Natural killer cell (primary cell): ENCODE measurements around the gene GPR35. TPM values are rescaled to one million over a fixed set of nuclear protein-coding genes. Genes with fewer than 3 reads are reported as not detected.

Experiments used
- ATAC-seq, 3 donors: fragments of 150-1000 bp in 2 of 3; fragments of 200-7000 bp in 1 of 3; cut with Tn5 transposase; 1 replicate in 1 of 3; 2 replicates in 2 of 3; pipeline ENCODE4 v1.10.0; 2021; ENCODE audit warnings: mild to moderate bottlenecking in 2 of 3, moderate library complexity in 2 of 3
- DNase-seq, 2 donors: peaks; one replicate each; pipeline versions ENCODE4 v3.0.0 to v3.0.0-alpha.2; 2013 to 2021; ENCODE audit warnings: mixed read lengths in 1 of 2
- H3K27ac ChIP-seq: one replicate; pipeline ENCODE4 v1.5.1; 2013; ENCODE audit warnings: mild to moderate bottlenecking, low read length
- H3K27me3 ChIP-seq: one replicate; pipeline ENCODE4 v1.6.1; 2013; ENCODE audit warnings: low read length; ENCODE audit not compliant: control insufficient read depth, insufficient read depth
- H3K36me3 ChIP-seq: one replicate; pipeline ENCODE4 v1.6.1; 2013; ENCODE audit warnings: low read length; ENCODE audit not compliant: control insufficient read depth, insufficient read depth
- H3K4me1 ChIP-seq: one replicate; pipeline ENCODE4 v1.6.1; 2013; ENCODE audit warnings: low read length; ENCODE audit not compliant: control insufficient read depth, insufficient read depth
- H3K4me3 ChIP-seq: one replicate; pipeline ENCODE4 v1.5.1; 2013; ENCODE audit warnings: low read length
- H3K9me3 ChIP-seq: one replicate; pipeline ENCODE4 v1.6.1; 2013; ENCODE audit warnings: low read length; ENCODE audit not compliant: control insufficient read depth, insufficient read depth
- H3K27ac Mint-ChIP-seq, 2 donors: one replicate each; pipeline ENCODE4 v1.8.0; 2022; ENCODE audit warnings: mild to moderate bottlenecking in 2 of 2, mixed read lengths in 2 of 2, moderate library complexity in 1 of 2
- H3K27me3 Mint-ChIP-seq, 2 donors: one replicate each; pipeline ENCODE4 v1.8.0; 2022; ENCODE audit warnings: low read depth in 2 of 2, mixed read lengths in 2 of 2
- H3K36me3 Mint-ChIP-seq: one replicate; pipeline ENCODE4 v1.8.0; 2022; ENCODE audit warnings: mixed read lengths
- H3K4me1 Mint-ChIP-seq, 2 donors: one replicate each; pipeline ENCODE4 v1.8.0; 2022; ENCODE audit warnings: mixed read lengths in 2 of 2
- H3K4me3 Mint-ChIP-seq: one replicate; pipeline ENCODE4 v1.8.0; 2022; ENCODE audit warnings: mild to moderate bottlenecking, moderate library complexity, mixed read lengths
- H3K9me3 Mint-ChIP-seq, 2 donors: one replicate each; pipeline ENCODE4 v1.8.0; 2022; ENCODE audit warnings: mixed read lengths in 2 of 2
- WGBS: methylation state at CpG from one replicate; pipeline ENCODE4 v1.1.7; 2013; ENCODE audit warnings: missing lambda C conversion rate; ENCODE audit not compliant: insufficient coverage; 5-methylcytosine and 5-hydroxymethylcytosine counted together
- intact Hi-C: fragments of 100-400 bp; cut with micrococcal nuclease; formaldehyde crosslinking; loops from one replicate; pipeline ENCODE4 v1.14.2; 2022
- total RNA-seq, 4 donors: library from RNA; stranded (reverse); fragments of 120-200 nt in 1 of 4; gene quantifications; one replicate each; pipeline versions ENCODE4 v1.2.3 to v1.2.4, GENCODE V29; 2013 to 2022
- TF ChIP-seq, protein P1 (sequence below): fragments of 200-600 bp; IDR thresholded peaks from one replicate; pipeline ENCODE4 v1.8.0; 2022; ENCODE audit warnings: antibody characterized with exemption

Gene GPR35
- total RNA-seq, 3 donors from 2014 or later (not counting 1 experiment from before 2014, with no cell fraction given): 10.6 to 19.7 (median 15.7) TPM

DNA sequence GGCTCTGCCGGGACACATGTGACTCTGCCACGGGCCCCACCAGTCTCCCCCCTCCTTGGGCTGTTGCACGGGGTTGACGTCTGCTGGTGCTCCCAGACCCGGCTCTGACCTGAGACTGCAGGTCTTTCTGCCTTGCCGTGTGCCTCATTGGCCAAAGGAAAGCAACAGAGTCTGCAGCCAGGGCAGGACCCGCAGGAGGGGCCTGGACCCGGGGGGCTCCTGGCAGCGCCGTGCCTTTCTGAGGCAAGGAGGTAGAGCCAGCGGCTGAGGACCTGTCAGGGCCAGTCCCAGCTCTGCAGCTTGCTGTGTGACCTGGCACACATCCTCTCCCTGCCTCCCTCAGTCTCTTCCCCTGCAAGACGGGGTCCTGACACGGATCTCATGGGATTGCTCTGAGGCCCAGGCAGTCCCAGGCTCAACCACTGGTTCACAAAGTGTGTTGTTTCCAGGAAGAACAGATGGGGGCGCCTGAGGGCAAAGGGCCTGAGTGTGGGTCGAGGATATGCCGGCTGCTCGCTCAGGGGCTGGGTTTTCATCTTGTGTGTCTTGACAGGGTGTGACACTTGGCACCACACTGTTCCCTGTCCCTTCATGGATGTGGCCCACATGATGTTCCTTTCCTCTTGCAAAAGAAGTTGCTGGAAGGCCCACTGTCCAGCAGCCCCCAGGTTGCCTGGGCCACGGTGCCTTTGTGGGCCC is 29.8 kb upstream of the GPR35 start:
- intact Hi-C loops: no loop called here
- H3K4me1 Mint-ChIP-seq: peaks cover 0 to 6% of the 10 kb centered on the region in 2 donors
- peak in 2 of 3 donors; percentile 58 to 74 for ATAC-seq
- H3K9me3 ChIP-seq: no peaks in the 10 kb centered on the region
- no peaks in the 10 kb centered on the region for H3K36me3 Mint-ChIP-seq
- DNase-seq: peak in 1 of 2 donors; percentile 54
- H3K27me3 ChIP-seq: no peaks in the 10 kb centered on the region
- no peak overlapping the region for H3K4me3 ChIP-seq
- H3K27ac Mint-ChIP-seq: peak overlapping the region in 1 of 2 donors; percentile 35
- no peaks in the 10 kb centered on the region for H3K27me3 Mint-ChIP-seq
- peaks cover 6% of the 10 kb centered on the region for H3K4me1 ChIP-seq
- peaks cover 62% of the 10 kb centered on the region for H3K36me3 ChIP-seq
- H3K9me3 Mint-ChIP-seq: no peaks in the 10 kb centered on the region
- no peak overlapping the region for H3K4me3 Mint-ChIP-seq
- H3K27ac ChIP-seq: no peak overlapping the region
- 83% methylated on average over 18 of the region's 18 CpGs for WGBS
- TF ChIP-seq, protein P1, sequence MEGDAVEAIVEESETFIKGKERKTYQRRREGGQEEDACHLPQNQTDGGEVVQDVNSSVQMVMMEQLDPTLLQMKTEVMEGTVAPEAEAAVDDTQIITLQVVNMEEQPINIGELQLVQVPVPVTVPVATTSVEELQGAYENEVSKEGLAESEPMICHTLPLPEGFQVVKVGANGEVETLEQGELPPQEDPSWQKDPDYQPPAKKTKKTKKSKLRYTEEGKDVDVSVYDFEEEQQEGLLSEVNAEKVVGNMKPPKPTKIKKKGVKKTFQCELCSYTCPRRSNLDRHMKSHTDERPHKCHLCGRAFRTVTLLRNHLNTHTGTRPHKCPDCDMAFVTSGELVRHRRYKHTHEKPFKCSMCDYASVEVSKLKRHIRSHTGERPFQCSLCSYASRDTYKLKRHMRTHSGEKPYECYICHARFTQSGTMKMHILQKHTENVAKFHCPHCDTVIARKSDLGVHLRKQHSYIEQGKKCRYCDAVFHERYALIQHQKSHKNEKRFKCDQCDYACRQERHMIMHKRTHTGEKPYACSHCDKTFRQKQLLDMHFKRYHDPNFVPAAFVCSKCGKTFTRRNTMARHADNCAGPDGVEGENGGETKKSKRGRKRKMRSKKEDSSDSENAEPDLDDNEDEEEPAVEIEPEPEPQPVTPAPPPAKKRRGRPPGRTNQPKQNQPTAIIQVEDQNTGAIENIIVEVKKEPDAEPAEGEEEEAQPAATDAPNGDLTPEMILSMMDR: no peak

DNA sequence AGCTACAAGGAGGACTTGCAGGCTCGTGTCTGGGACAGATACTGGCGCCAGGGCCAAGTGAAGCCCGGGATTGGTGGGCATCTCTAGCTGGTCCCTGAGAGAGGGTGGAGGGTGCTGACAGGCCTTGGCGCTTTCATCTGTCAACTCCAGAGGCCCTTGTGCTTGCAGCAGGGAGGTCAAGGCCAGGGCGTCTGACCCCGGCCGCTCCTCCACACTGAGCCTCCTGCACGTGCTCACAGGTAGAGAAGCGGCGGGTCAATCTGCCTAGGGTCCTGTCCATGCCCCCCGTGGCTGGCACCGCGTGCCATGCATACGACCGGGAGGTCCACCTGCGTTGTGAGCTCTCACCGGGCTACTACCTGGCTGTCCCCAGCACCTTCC is 29.2 kb upstream of the GPR35 start:
- H3K27me3 ChIP-seq: no peaks in the 10 kb centered on the region
- no peak for DNase-seq
- TF ChIP-seq, protein P1: no peak
- Mint-ChIP-seq H3K4me1 (peaks cover 0 to 5% of the 10 kb centered on the region in 2 donors), H3K9me3 (no peaks in the 10 kb centered on the region), H3K27ac (peak overlapping the region in 1 of 2 donors; percentile 35), H3K4me3 (no peak overlapping the region), H3K27me3 (no peaks in the 10 kb centered on the region), H3K36me3 (no peaks in the 10 kb centered on the region)
- peaks cover 57% of the 10 kb centered on the region for H3K36me3 ChIP-seq
- no peaks in the 10 kb centered on the region for H3K9me3 ChIP-seq
- no peak for ATAC-seq
- H3K4me1 ChIP-seq: peaks cover 6% of the 10 kb centered on the region
- no peak overlapping the region for H3K4me3 ChIP-seq
- 96% methylated on average over 17 of the region's 17 CpGs for WGBS
- H3K27ac ChIP-seq: no peak overlapping the region
- intact Hi-C loops: no loop called here

DNA sequence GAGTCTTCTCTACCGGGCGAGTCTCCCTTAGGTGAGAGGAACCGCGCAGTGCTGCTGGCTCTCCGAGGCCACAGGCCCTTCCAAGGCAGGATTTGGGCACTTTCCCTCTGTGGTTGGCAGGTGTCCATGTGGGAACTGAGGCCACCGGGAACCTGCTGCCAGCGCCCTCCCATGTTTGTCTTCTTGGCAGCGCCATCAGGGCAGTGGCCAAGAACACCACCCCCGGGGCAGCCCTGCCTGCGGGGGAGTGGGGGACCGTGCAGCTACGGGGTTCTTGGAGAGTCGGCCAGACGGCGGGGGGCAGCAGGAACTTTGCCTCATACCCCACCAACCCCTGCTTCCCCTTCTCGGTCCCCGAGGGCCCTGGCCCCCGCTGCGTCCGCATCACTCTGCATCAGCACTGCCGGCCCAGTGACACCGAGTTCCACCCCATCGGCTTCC is 28.8 kb upstream of the GPR35 start:
- no peaks in the 10 kb centered on the region for H3K9me3 Mint-ChIP-seq
- H3K4me3 ChIP-seq: no peak overlapping the region
- 94% methylated on average over 23 of the region's 23 CpGs for WGBS
- no peak overlapping the region for H3K27ac Mint-ChIP-seq
- DNase-seq (no peak), ATAC-seq (no peak)
- H3K36me3 ChIP-seq: peaks cover 52% of the 10 kb centered on the region
- H3K4me1 Mint-ChIP-seq: peaks cover 0 to 1% of the 10 kb centered on the region in 2 donors
- H3K27ac ChIP-seq: no peak overlapping the region
- no peaks in the 10 kb centered on the region for H3K36me3 Mint-ChIP-seq
- no peaks in the 10 kb centered on the region for H3K9me3 ChIP-seq
- intact Hi-C loops: no loop called here
- no peak overlapping the region for H3K4me3 Mint-ChIP-seq
- H3K4me1 ChIP-seq: peaks cover 6% of the 10 kb centered on the region
- H3K27me3 Mint-ChIP-seq: no peaks in the 10 kb centered on the region
- TF ChIP-seq, protein P1: no peak
- H3K27me3 ChIP-seq: no peaks in the 10 kb centered on the region

DNA sequence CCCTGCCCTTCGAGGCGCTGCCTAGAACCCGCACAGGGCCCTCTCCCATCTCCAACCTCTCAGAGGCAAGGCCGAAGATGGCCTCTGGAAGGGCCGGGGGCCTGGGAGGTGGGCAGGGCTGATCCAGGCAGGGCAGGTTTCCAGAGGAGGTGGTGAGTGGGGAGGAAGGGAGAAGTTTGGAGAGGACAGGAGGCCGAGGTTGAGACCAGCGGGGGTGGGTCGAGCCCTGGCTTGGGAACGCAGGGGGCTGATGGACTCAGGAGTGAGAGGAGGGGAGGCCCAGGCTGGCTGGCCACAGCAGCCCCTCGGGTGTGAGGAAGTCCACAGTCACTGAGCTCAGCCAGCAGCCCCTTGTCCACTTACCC is 28.2 kb upstream of the GPR35 start:
- H3K4me3 ChIP-seq: no peak overlapping the region
- Mint-ChIP-seq H3K27ac (no peak overlapping the region), H3K9me3 (no peaks in the 10 kb centered on the region), H3K27me3 (no peaks in the 10 kb centered on the region), H3K4me1 (no peaks in the 10 kb centered on the region), H3K4me3 (no peak overlapping the region), H3K36me3 (no peaks in the 10 kb centered on the region)
- H3K36me3 ChIP-seq: peaks cover 47% of the 10 kb centered on the region
- no peak overlapping the region for H3K27ac ChIP-seq
- H3K4me1 ChIP-seq: peaks cover 6% of the 10 kb centered on the region
- no peaks in the 10 kb centered on the region for H3K9me3 ChIP-seq
- intact Hi-C loops: no loop called here
- no peaks in the 10 kb centered on the region for H3K27me3 ChIP-seq
- TF ChIP-seq, protein P1: no peak
- no peak for ATAC-seq
- DNase-seq: no peak
- 96% methylated on average over 10 of the region's 10 CpGs for WGBS
